ENCODE data around the gene RPS27L.

GRCh38 chr15:63187589-63188226, 30.4 kb upstream of the RPS27L start:
- TF ChIP-seq CTCF (IDR thresholded peaks at IDR 0.05; ENCODE audit: low read depth, low read length), result no peak
- TF ChIP-seq EZH2phosphoT487 (IDR thresholded peaks at IDR 0.05; ENCODE audit: low read depth), result no peak
